Endothelial cell of umbilical vein (primary cell): ENCODE results near the gene OR13D1. TPM values are rescaled to one million over a fixed set of nuclear protein-coding genes. Genes with fewer than 3 reads are reported as not detected.

ENCODE experiments used
- BruUV-seq: library from RNA; stranded (reverse); fragments of 400-500 nt; replicated peaks from 2 replicates; lab custom pipeline; 2021; lab: Mats Ljungman, UMichigan
- CTCF ChIA-PET: fragments of 300-600, 350-600 bp; sonication (Branson Sonifier 250); formaldehyde crosslinking; loops from one replicate; lab custom pipeline; 2021; ENCODE audit warnings: antibody characterized with exemption, inconsistent platforms; lab: Charles Lee
- POLR2A ChIA-PET: fragments of 300-600, 350-600 bp; sonication (Branson Sonifier 250); formaldehyde crosslinking; loops from one replicate; lab custom pipeline; 2021; ENCODE audit warnings: antibody characterized with exemption, inconsistent platforms; lab: Charles Lee
- DNase-seq: peaks from one replicate; pipeline ENCODE4 v3.0.0-alpha.2; 2011; ENCODE audit warnings: low read depth, low spot score
- FAIRE-seq: peaks from 2 replicates; lab custom pipeline; 2011; peaks lifted over from hg19 to GRCh38; lab: Jason Lieb, UNC
- H2AFZ ChIP-seq: 2 replicates; pipeline ENCODE4 v1.6.0; 2012; ENCODE audit warnings: low read depth, low read length, control low read depth, inconsistent platforms
- H3K27ac ChIP-seq: 2 replicates; pipeline ENCODE4 v1.5.1; 2011; ENCODE audit warnings: low read depth, mild to moderate bottlenecking, control low read depth, low read length, moderate library complexity; ENCODE audit not compliant: insufficient read depth
- H3K27me3 ChIP-seq, 2 experiments: 2 replicates each; pipeline versions ENCODE4 v1.6.0 to v1.6.1; 2011; ENCODE audit warnings: low read length in 2 of 2, mixed read lengths in 1 of 2; ENCODE audit not compliant: control insufficient read depth in 2 of 2, insufficient read depth in 2 of 2
- H3K36me3 ChIP-seq, 2 experiments: 2 replicates in 1 of 2; 3 replicates in 1 of 2; pipeline ENCODE4 v1.5.1; 2011; ENCODE audit warnings: low read length in 2 of 2, mild to moderate bottlenecking in 1 of 2, moderate library complexity in 1 of 2; ENCODE audit not compliant: control insufficient read depth in 2 of 2, insufficient read depth in 2 of 2; ENCODE audit errors: extremely low read depth in 1 of 2
- H3K4me1 ChIP-seq: 3 replicates; pipeline ENCODE4 v1.5.1; 2011; ENCODE audit warnings: mild to moderate bottlenecking, low read length; ENCODE audit not compliant: control insufficient read depth, insufficient read depth; ENCODE audit errors: extremely low read depth
- H3K4me2 ChIP-seq: 2 replicates; pipeline ENCODE4 v1.6.1; 2011; ENCODE audit warnings: low read length, control low read depth, mixed read lengths; ENCODE audit not compliant: insufficient read depth
- H3K4me3 ChIP-seq, 3 experiments: fragments of 200-600 bp in 1 of 3; sonication (generic), shearing (Covaris generic) in 1 of 3; replicated peaks in 1 of 3; 2 replicates each; pipeline ENCODE4 v1.5.1; 2011 to 2016; ENCODE audit warnings: control low read depth in 3 of 3, low read length in 3 of 3, mild to moderate bottlenecking in 2 of 3, inconsistent platforms in 1 of 3, low read depth in 1 of 3, moderate library complexity in 1 of 3; ENCODE audit not compliant: insufficient read depth in 1 of 3
- H3K79me2 ChIP-seq: 2 replicates; pipeline ENCODE4 v1.6.0; 2012; ENCODE audit warnings: low read length, inconsistent platforms; ENCODE audit not compliant: control insufficient read depth, insufficient read depth
- H3K9ac ChIP-seq: replicated peaks from 2 replicates; pipeline ENCODE3; 2011; ENCODE audit warnings: low read length, control low read depth; ENCODE audit not compliant: insufficient read depth; ENCODE audit errors: extremely low read depth
- H3K9me1 ChIP-seq: replicated peaks from 3 replicates; pipeline ENCODE4 v1.6.0; 2011; ENCODE audit warnings: mild to moderate bottlenecking, low read length; ENCODE audit not compliant: control insufficient read depth, insufficient read depth; ENCODE audit errors: extremely low read depth
- H3K9me3 ChIP-seq: replicated peaks from 2 replicates; pipeline ENCODE4 v1.5.1; 2012; ENCODE audit warnings: low read length, inconsistent platforms; ENCODE audit not compliant: control insufficient read depth, insufficient read depth
- H4K20me1 ChIP-seq: replicated peaks from 2 replicates; pipeline ENCODE3; 2011; ENCODE audit warnings: mild to moderate bottlenecking, low read length; ENCODE audit not compliant: control insufficient read depth, insufficient read depth; ENCODE audit errors: extremely low read depth
- EZH2 ChIP-seq: IDR thresholded peaks from 2 replicates; pipeline ENCODE4 v1.6.1; 2012; ENCODE audit warnings: borderline replicate concordance, low read depth, mild to moderate bottlenecking, moderate library complexity, low read length, inconsistent platforms; ENCODE audit not compliant: severe bottlenecking
- FOS ChIP-seq: IDR thresholded peaks from 2 replicates; pipeline ENCODE4 v1.6.1; 2011; ENCODE audit warnings: mild to moderate bottlenecking, low read length, moderate library complexity, borderline replicate concordance; ENCODE audit not compliant: insufficient read depth
- GATA2 ChIP-seq: IDR thresholded peaks from 2 replicates; pipeline ENCODE4 v1.7.0; 2011; ENCODE audit warnings: low read depth, mild to moderate bottlenecking, moderate library complexity, mixed read lengths, low read length; ENCODE audit not compliant: insufficient read length, insufficient read depth
- JUN ChIP-seq: IDR thresholded peaks from 2 replicates; pipeline ENCODE4 v1.6.1; 2011; ENCODE audit warnings: borderline replicate concordance, low read depth; ENCODE audit not compliant: insufficient read length, insufficient read depth
- MAX ChIP-seq: IDR thresholded peaks from 2 replicates; pipeline ENCODE4 v1.6.1; 2011; ENCODE audit not compliant: insufficient read depth, insufficient read length
- MYC ChIP-seq: IDR thresholded peaks from one replicate; pipeline ENCODE4 v1.6.1; 2011; ENCODE audit warnings: mild to moderate bottlenecking, low read depth, low read length
- POLR2A ChIP-seq: IDR thresholded peaks from 2 replicates; pipeline ENCODE4 v1.6.1; 2012; ENCODE audit warnings: low read depth, mild to moderate bottlenecking, control low read depth, low read length
- POLR2AphosphoS5 ChIP-seq: IDR thresholded peaks from 2 replicates; pipeline ENCODE4 v1.6.1; 2012; ENCODE audit warnings: low read depth, mild to moderate bottlenecking, control low read depth, low read length, moderate library complexity; ENCODE audit not compliant: insufficient read depth
- dilution Hi-C: fragments of 300-500 bp; cut with MboI; formaldehyde crosslinking; loops from one replicate; pipeline ENCODE4 v1.15.0; 2019; ENCODE audit warnings: low sequenced_read_pairs; ENCODE audit not compliant: extremely low pct_ligation_motif_present
- intact Hi-C: fragments of 100-400 bp; cut with micrococcal nuclease; formaldehyde crosslinking; loops from one replicate; pipeline ENCODE4 v1.10.0; 2022
- polyA plus RNA-seq, 4 experiments: library from polyadenylated mRNA; depleted of rRNA in 3 of 4; stranded (reverse) in 3 of 4; unstranded in 1 of 4; fragments of >200 nt; gene quantifications; 2 replicates each; pipeline versions ENCODE4 v1.2.1 to v1.2.3, GENCODE V29; 2011 to 2012; ENCODE audit warnings: missing spikeins in 1 of 4
- total RNA-seq: library from RNA; stranded (reverse); gene quantifications from 2 replicates; pipeline ENCODE4 v1.2.3, GENCODE V29; 2021
- TF ChIP-seq, protein P1 (sequence below), 2 donors: IDR thresholded peaks; 1 replicate in 1 of 2; 2 replicates in 1 of 2; pipeline ENCODE4 v1.5.1; 2011; ENCODE audit warnings: low read length in 2 of 2, mild to moderate bottlenecking in 2 of 2, moderate library complexity in 2 of 2, control low read depth in 1 of 2, inconsistent platforms in 1 of 2, low read depth in 1 of 2; ENCODE audit not compliant: insufficient read depth in 1 of 2; ENCODE audit errors: extremely low read depth in 1 of 2

The OR13D1 gene
- total and polyA plus RNA-seq, 2 donors (not counting 3 experiments of a cell fraction or from before 2014, with no cell fraction given): not detected

DNA sequence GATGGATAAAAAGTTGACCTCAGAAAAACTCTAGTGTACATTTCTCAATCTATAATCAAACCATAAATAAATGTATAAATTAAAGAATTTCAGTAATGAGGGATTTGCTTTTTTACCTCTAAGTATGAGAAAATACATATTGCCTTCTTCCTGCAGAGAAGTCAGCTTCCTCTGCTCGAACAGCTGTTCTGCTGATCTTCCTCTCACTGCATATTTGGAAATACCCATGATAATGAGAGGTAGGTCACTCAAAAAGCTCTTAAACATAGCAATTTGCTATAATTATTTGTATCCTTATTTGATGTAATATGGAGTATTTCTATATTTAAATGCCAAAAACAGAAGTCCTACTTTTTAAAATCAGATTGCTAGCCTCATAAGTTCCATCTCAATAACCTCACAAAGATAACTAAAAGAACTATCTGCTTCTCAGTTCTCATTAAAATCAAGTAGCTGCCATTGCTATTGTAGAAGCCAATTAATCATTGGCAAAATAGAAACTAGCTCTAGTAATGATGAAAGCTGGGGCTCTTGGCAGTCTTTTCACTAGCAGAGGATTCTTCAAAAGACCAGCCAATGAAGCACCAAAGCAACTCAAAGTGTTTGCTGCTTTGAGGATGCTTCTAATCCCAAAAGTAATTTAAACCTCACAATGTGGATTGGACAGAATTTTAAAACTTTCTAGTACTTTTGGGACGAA lies 35.7 kb upstream of the OR13D1 start:
- CTCF ChIA-PET: interaction anchor here (0.7 kb wide), 1 partner anchor 773 kb away, joined by 3 read pairs; no protein-coding TSS in a partner anchor
- DNase-seq: no peak
- no peak overlapping the region for H3K27ac ChIP-seq
- H3K9ac ChIP-seq: no peak overlapping the region
- no peaks in the 10 kb centered on the region for H3K9me1 ChIP-seq
- no peak overlapping the region for H2AFZ ChIP-seq
- no TSS peak for BruUV-seq
- no peak for FAIRE-seq
- H3K27me3 ChIP-seq: no peaks in the 10 kb centered on the region
- no peaks in the 10 kb centered on the region for H3K9me3 ChIP-seq
- no peak overlapping the region for H3K4me3 ChIP-seq
- H3K4me2 ChIP-seq: no peak overlapping the region
- dilution Hi-C loops: no loop called here
- H3K4me1 ChIP-seq: no peaks in the 10 kb centered on the region
- H4K20me1 ChIP-seq: no peaks in the 10 kb centered on the region
- H3K79me2 ChIP-seq: no peaks in the 10 kb centered on the region
- intact Hi-C loops: no loop called here
- H3K36me3 ChIP-seq: no peaks in the 10 kb centered on the region
- POLR2A ChIA-PET: no interaction called here
- no peak for TF ChIP-seq FOS
- TF ChIP-seq JUN: no peak
- no peak for TF ChIP-seq POLR2AphosphoS5
- no peak for TF ChIP-seq EZH2
- TF ChIP-seq POLR2A: no peak
- TF ChIP-seq MAX: no peak
- TF ChIP-seq GATA2: no peak
- TF ChIP-seq, protein P1, sequence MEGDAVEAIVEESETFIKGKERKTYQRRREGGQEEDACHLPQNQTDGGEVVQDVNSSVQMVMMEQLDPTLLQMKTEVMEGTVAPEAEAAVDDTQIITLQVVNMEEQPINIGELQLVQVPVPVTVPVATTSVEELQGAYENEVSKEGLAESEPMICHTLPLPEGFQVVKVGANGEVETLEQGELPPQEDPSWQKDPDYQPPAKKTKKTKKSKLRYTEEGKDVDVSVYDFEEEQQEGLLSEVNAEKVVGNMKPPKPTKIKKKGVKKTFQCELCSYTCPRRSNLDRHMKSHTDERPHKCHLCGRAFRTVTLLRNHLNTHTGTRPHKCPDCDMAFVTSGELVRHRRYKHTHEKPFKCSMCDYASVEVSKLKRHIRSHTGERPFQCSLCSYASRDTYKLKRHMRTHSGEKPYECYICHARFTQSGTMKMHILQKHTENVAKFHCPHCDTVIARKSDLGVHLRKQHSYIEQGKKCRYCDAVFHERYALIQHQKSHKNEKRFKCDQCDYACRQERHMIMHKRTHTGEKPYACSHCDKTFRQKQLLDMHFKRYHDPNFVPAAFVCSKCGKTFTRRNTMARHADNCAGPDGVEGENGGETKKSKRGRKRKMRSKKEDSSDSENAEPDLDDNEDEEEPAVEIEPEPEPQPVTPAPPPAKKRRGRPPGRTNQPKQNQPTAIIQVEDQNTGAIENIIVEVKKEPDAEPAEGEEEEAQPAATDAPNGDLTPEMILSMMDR (IDR thresholded peaks at IDR 0.05; ENCODE audit: extremely low read depth in 1 of 2, insufficient read depth in 1 of 2, low read depth in 1 of 2, low read length in 2 of 2): no peak
- TF ChIP-seq MYC: no peak
